ENCODE data around the gene MAF.

DNA sequence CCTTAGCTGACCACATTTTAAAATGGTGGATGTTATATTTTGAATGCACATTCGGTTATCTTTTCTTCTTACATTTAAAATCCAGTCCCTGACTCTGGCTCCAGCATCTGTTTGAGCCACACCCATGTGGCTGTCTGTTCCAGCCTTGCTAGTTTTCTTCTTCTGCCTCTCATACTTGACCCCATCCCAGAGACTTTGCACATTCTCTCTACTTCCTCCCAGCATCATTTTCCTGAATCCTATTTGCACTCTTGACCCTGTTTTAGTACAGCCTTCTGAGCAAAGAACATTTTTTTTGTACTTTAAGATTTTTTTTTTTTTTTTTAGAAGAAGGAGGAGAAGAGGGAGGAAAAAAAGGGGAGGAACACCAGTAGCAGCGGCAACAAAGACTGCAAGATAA, 23.3 kb upstream of the MAF start:
- TF ChIP-seq, protein P1, sequence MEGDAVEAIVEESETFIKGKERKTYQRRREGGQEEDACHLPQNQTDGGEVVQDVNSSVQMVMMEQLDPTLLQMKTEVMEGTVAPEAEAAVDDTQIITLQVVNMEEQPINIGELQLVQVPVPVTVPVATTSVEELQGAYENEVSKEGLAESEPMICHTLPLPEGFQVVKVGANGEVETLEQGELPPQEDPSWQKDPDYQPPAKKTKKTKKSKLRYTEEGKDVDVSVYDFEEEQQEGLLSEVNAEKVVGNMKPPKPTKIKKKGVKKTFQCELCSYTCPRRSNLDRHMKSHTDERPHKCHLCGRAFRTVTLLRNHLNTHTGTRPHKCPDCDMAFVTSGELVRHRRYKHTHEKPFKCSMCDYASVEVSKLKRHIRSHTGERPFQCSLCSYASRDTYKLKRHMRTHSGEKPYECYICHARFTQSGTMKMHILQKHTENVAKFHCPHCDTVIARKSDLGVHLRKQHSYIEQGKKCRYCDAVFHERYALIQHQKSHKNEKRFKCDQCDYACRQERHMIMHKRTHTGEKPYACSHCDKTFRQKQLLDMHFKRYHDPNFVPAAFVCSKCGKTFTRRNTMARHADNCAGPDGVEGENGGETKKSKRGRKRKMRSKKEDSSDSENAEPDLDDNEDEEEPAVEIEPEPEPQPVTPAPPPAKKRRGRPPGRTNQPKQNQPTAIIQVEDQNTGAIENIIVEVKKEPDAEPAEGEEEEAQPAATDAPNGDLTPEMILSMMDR (IDR thresholded peaks at IDR 0.05), result no peak
- no peak for TF ChIP-seq POLR2A (IDR thresholded peaks at IDR 0.05)
